GM23338 (cell line): ENCODE data around the gene MARK3. TPM values are rescaled to one million over a fixed set of nuclear protein-coding genes. Genes with fewer than 3 reads are reported as not detected.

ENCODE experiments used
- ATAC-seq: fragments of 200-7000 bp; cut with Tn5 transposase; 3 replicates; pipeline ENCODE4 v1.9.1; 2020
- DNase-seq: peaks from one replicate; pipeline ENCODE4 v3.0.0-alpha.2; 2015; ENCODE audit warnings: low spot score
- H2AFZ ChIP-seq: fragments of 200-600 bp; sonication (generic); 2 replicates; pipeline ENCODE4 v1.8.0; 2016; ENCODE audit warnings: antibody characterized with exemption, mild to moderate bottlenecking, moderate library complexity
- H3F3A ChIP-seq: fragments of 200-600 bp; sonication (generic); replicated peaks from 2 replicates; pipeline ENCODE4 v1.8.0; 2017; ENCODE audit warnings: antibody characterized with exemption, mixed run types, low read depth
- H3K27ac ChIP-seq: fragments of 200-600 bp; sonication (generic); 2 replicates; pipeline ENCODE4 v1.6.1; 2016; ENCODE audit warnings: low read depth
- H3K27me3 ChIP-seq: fragments of 200-600 bp; sonication (generic); 2 replicates; pipeline ENCODE4 v1.8.0; 2016; ENCODE audit warnings: mild to moderate bottlenecking, mixed run types, moderate library complexity; ENCODE audit not compliant: insufficient read depth
- H3K36me3 ChIP-seq: fragments of 200-600 bp; sonication (generic); 2 replicates; pipeline ENCODE4 v1.8.0; 2016; ENCODE audit warnings: mild to moderate bottlenecking; ENCODE audit not compliant: insufficient read depth
- H3K4me1 ChIP-seq: fragments of 200-600 bp; sonication (generic); 2 replicates; pipeline ENCODE4 v1.8.0; 2016; ENCODE audit warnings: mild to moderate bottlenecking, moderate library complexity; ENCODE audit not compliant: insufficient read depth
- H3K4me2 ChIP-seq: fragments of 200-600 bp; sonication (generic); 2 replicates; pipeline ENCODE4 v1.7.1; 2017; ENCODE audit warnings: mixed run types
- H3K4me3 ChIP-seq: fragments of 200-600 bp; sonication (generic); 2 replicates; pipeline ENCODE4 v1.6.1; 2016; ENCODE audit warnings: mixed run types
- H3K79me2 ChIP-seq: fragments of 200-600 bp; sonication (generic); replicated peaks from 2 replicates; pipeline ENCODE4 v1.8.0; 2017; ENCODE audit warnings: mild to moderate bottlenecking; ENCODE audit not compliant: insufficient read depth
- H3K9me2 ChIP-seq: fragments of 200-600 bp; sonication (generic); 2 replicates; pipeline ENCODE4 v1.8.0; 2017; ENCODE audit not compliant: insufficient read depth
- H4K20me1 ChIP-seq: fragments of 200-600 bp; sonication (generic); replicated peaks from 2 replicates; pipeline ENCODE4 v1.8.0; 2017; ENCODE audit warnings: mild to moderate bottlenecking; ENCODE audit not compliant: insufficient read depth
- H3K27ac Mint-ChIP-seq: 2 replicates; pipeline ENCODE4 v1.8.0; 2020; ENCODE audit warnings: inconsistent platforms, mild to moderate bottlenecking, moderate library complexity, mixed read lengths
- H3K27me3 Mint-ChIP-seq: 3 replicates; pipeline ENCODE4 v1.8.0; 2022; ENCODE audit warnings: low read depth, mild to moderate bottlenecking, moderate library complexity, mixed read lengths, inconsistent platforms; ENCODE audit not compliant: insufficient read depth, poor library complexity
- H3K36me3 Mint-ChIP-seq: 3 replicates; pipeline ENCODE4 v1.8.0; 2021; ENCODE audit warnings: low read depth, mild to moderate bottlenecking, inconsistent platforms, moderate library complexity, mixed read lengths
- H3K4me1 Mint-ChIP-seq: 3 replicates; pipeline ENCODE4 v1.8.0; 2020; ENCODE audit warnings: mild to moderate bottlenecking, inconsistent platforms, mixed read lengths
- H3K4me3 Mint-ChIP-seq: 3 replicates; pipeline ENCODE4 v1.8.0; 2021; ENCODE audit warnings: moderate library complexity, mild to moderate bottlenecking, inconsistent platforms, mixed read lengths
- H3K9me3 Mint-ChIP-seq: 3 replicates; pipeline ENCODE4 v1.8.0; 2020; ENCODE audit warnings: moderate library complexity, mild to moderate bottlenecking, inconsistent platforms, mixed read lengths
- CREB1 ChIP-seq: fragments of 250-450 bp; sonication (Bioruptor Pico); IDR thresholded peaks from 2 replicates; pipeline ENCODE4 v1.5.0; 2020; ENCODE audit warnings: low read depth, mild to moderate bottlenecking, moderate library complexity
- CTCF ChIP-seq, 2 experiments: fragments of 200-600 bp in 1 of 2; sonication (generic) in 1 of 2; conservative IDR thresholded peaks; 2 replicates each; pipeline versions ENCODE4 v1.5.1 to v1.6.1; 2016 to 2017; ENCODE audit warnings: antibody characterized with exemption in 2 of 2, low read depth in 2 of 2, mild to moderate bottlenecking in 2 of 2, moderate library complexity in 1 of 2
- ETS1 ChIP-seq: IDR thresholded peaks from 2 replicates; pipeline ENCODE4 v1.6.1; 2016; ENCODE audit warnings: antibody characterized with exemption
- EZH2 ChIP-seq: fragments of 200-600 bp; sonication (generic); IDR thresholded peaks from one replicate; pipeline ENCODE4 v1.8.0; 2017; ENCODE audit warnings: antibody characterized with exemption, mild to moderate bottlenecking, low read depth; ENCODE audit not compliant: unreplicated experiment
- EZH2phosphoT487 ChIP-seq: fragments of 200-600 bp; sonication (generic); IDR thresholded peaks from one replicate; pipeline ENCODE4 v1.8.1; 2018; ENCODE audit warnings: antibody characterized with exemption; ENCODE audit not compliant: unreplicated experiment
- JUNB ChIP-seq: IDR thresholded peaks from one replicate; pipeline ENCODE4 v1.6.1; 2016; ENCODE audit warnings: antibody characterized with exemption; ENCODE audit not compliant: unreplicated experiment
- NANOG ChIP-seq: IDR thresholded peaks from 2 replicates; pipeline ENCODE4 v1.6.1; 2016; ENCODE audit warnings: antibody characterized with exemption, borderline replicate concordance
- POLR2AphosphoS5 ChIP-seq: IDR thresholded peaks from 2 replicates; pipeline ENCODE4 v1.6.1; 2016; ENCODE audit warnings: antibody characterized with exemption, low read depth
- REST ChIP-seq: IDR thresholded peaks from one replicate; pipeline ENCODE4 v1.6.1; 2018; ENCODE audit warnings: antibody characterized with exemption; ENCODE audit not compliant: unreplicated experiment
- STAT1 ChIP-seq: IDR thresholded peaks from one replicate; pipeline ENCODE4 v1.6.1; 2016; ENCODE audit warnings: antibody characterized with exemption; ENCODE audit not compliant: unreplicated experiment
- ZNF114 ChIP-seq: fragments of 250-450 bp; sonication (Bioruptor Pico); IDR thresholded peaks from 2 replicates; pipeline ENCODE4 v1.5.0; 2020; ENCODE audit warnings: mild to moderate bottlenecking, moderate library complexity
- ZNF331 ChIP-seq: fragments of 250-450 bp; sonication (Bioruptor Pico); IDR thresholded peaks from 2 replicates; pipeline ENCODE4 v1.5.0; 2020; ENCODE audit warnings: low read depth, mild to moderate bottlenecking, moderate library complexity
- ZNF462 ChIP-seq: fragments of 250-450 bp; sonication (Bioruptor Pico); IDR thresholded peaks from 2 replicates; pipeline ENCODE4 v1.5.0; 2020; ENCODE audit warnings: mild to moderate bottlenecking, moderate library complexity
- polyA plus RNA-seq: library from polyadenylated mRNA; unstranded; fragments of >200 nt; fragmentation: Nextera tagmentation; extraction: Ambion mirVana; gene quantifications from 2 replicates; pipeline ENCODE4 v1.2.1, GENCODE V29; 2016
- total RNA-seq: library from RNA; depleted of rRNA; stranded (reverse); fragments of >200 nt; shearing (Covaris generic); gene quantifications from 2 replicates; pipeline ENCODE4 v1.2.3, GENCODE V29; 2014

MARK3 gene
- total and polyA plus RNA-seq, 2 experiments from 2014 or later: 45.9 to 69.7 TPM

DNA sequence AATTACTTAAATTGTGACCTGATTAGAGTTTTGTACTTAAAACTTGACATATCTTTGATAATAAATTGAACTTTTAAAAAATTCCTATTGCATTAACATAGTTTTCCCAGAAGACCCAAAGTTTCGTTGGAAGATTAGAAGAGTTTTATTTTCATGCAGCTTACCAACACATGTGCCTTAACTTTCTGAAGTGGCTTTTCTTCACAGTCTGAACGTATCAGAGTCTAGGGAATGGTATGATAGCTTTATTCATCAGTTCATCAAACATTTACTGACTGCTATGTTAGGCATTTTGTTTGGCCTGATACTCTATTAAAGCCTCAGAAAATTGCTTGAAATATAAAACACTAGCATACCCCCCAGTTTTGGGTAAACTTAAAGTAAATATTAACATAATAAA, 65.2 kb downstream of the MARK3 start:
- Histone ChIP-seq H3K36me3 (no peaks in the 10 kb centered on the region), H3K4me1 (peaks cover 26% of the 10 kb centered on the region), H3K4me2 (peak overlapping the region; percentile 27), H3K4me3 (no peak overlapping the region), H2AFZ (no peak overlapping the region), H3K9me2 (no peaks in the 10 kb centered on the region), H4K20me1 (peaks cover 8% of the 10 kb centered on the region; the same call in 1 of the 2 replicates), H3K79me2 (peaks cover 65% of the 10 kb centered on the region), H3K27ac (peak overlapping the region; percentile 84), H3F3A (no peaks in the 10 kb centered on the region; the same call in 1 of the 2 replicates), H3K27me3 (no peaks in the 10 kb centered on the region)
- Mint-ChIP-seq H3K27me3 (peaks cover 3% of the 10 kb centered on the region), H3K27ac (peak overlapping the region; percentile 76), H3K4me1 (peaks cover 41% of the 10 kb centered on the region), H3K9me3 (no peaks in the 10 kb centered on the region), H3K36me3 (peaks cover 9% of the 10 kb centered on the region; the same call in 2 of the 3 replicates), H3K4me3 (no peak overlapping the region)
- TF ChIP-seq POLR2AphosphoS5: no peak
- no peak for TF ChIP-seq JUNB
- no peak for TF ChIP-seq ZNF114 (CRISPR knock-in tag)
- no peak for TF ChIP-seq ETS1
- no peak for TF ChIP-seq CREB1 (CRISPR knock-in tag)
- no peak for TF ChIP-seq EZH2phosphoT487
- TF ChIP-seq NANOG: no peak
- no peak for TF ChIP-seq ZNF331 (CRISPR knock-in tag)
- no peak for TF ChIP-seq ZNF462 (CRISPR knock-in tag)
- no peak for TF ChIP-seq REST
- TF ChIP-seq STAT1: no peak
- no peak for TF ChIP-seq EZH2
- TF ChIP-seq CTCF (conservative IDR thresholded peaks at IDR 0.05; ENCODE audit: low read depth in 2 of 2): no peak
- DNase-seq (no peak), ATAC-seq (no peak)
